H1 (cell line): ENCODE measurements around the gene DLK2. TPM values are rescaled to one million over a fixed set of nuclear protein-coding genes. Genes with fewer than 3 reads are reported as not detected.
A peak's percentile ranks its signal among the peaks of the same experiment; 100 is the strongest.

Experiments used
- CTCF ChIA-PET: fragments of 300-600 bp; sonication (Branson Sonifier 250); formaldehyde crosslinking; loops from one replicate; lab custom pipeline; 2021; ENCODE audit not compliant: partially characterized antibody; lab: Charles Lee
- POLR2A ChIA-PET: fragments of 300-600 bp; sonication (Branson Sonifier 250); formaldehyde crosslinking; loops from one replicate; lab custom pipeline; 2021; ENCODE audit warnings: inconsistent platforms; ENCODE audit not compliant: partially characterized antibody; lab: Charles Lee
- DNase-seq, 2 experiments: peaks; one replicate each; pipeline versions ENCODE4 v3.0.0 to v3.0.0-alpha.2; 2010 to 2022; ENCODE audit warnings: low spot score in 2 of 2, low read depth in 1 of 2, mixed read lengths in 1 of 2
- FAIRE-seq: peaks from 2 replicates; lab custom pipeline; 2011; peaks lifted over from hg19 to GRCh38; lab: Jason Lieb, UNC
- H2AFZ ChIP-seq: 2 replicates; pipeline ENCODE4 v1.8.1; 2012; ENCODE audit warnings: low read length, inconsistent platforms
- H2AK5ac ChIP-seq: 2 replicates; pipeline ENCODE4 v1.6.1; 2013; ENCODE audit warnings: low read depth, low read length
- H2BK120ac ChIP-seq: replicated peaks from 2 replicates; pipeline ENCODE3; 2013; ENCODE audit warnings: low read depth, low read length, inconsistent platforms
- H2BK12ac ChIP-seq: 2 replicates; pipeline ENCODE4 v1.6.1; 2013; ENCODE audit warnings: low read depth, low read length
- H2BK15ac ChIP-seq: 2 replicates; pipeline ENCODE4 v1.6.1; 2013; ENCODE audit warnings: low read length
- H2BK20ac ChIP-seq: 2 replicates; pipeline ENCODE4 v1.6.1; 2013; ENCODE audit warnings: low read length
- H2BK5ac ChIP-seq: 2 replicates; pipeline ENCODE4 v1.6.1; 2013; ENCODE audit warnings: low read depth, low read length
- H3K14ac ChIP-seq: 2 replicates; pipeline ENCODE4 v1.6.1; 2013; ENCODE audit warnings: inconsistent platforms; ENCODE audit not compliant: insufficient read length
- H3K18ac ChIP-seq: 2 replicates; pipeline ENCODE4 v1.6.1; 2013; ENCODE audit warnings: low read length; ENCODE audit errors: extremely low read depth
- H3K23ac ChIP-seq: 2 replicates; pipeline ENCODE4 v1.6.1; 2013; ENCODE audit warnings: inconsistent platforms; ENCODE audit not compliant: insufficient read length
- H3K23me2 ChIP-seq: 2 replicates; pipeline ENCODE4 v1.6.1; 2013; ENCODE audit warnings: low read depth, low read length
- H3K27ac ChIP-seq: 2 replicates; pipeline ENCODE4 v1.6.1; 2011; ENCODE audit warnings: low read depth, low read length, inconsistent platforms
- H3K27me3 ChIP-seq, 4 experiments: replicated peaks in 1 of 4; 1 replicate in 1 of 4; 2 replicates in 3 of 4; pipeline versions ENCODE4 v1.6.1 to v1.8.1; 2011 to 2013; ENCODE audit warnings: low read length in 3 of 4, mild to moderate bottlenecking in 3 of 4, inconsistent platforms in 2 of 4, mixed read lengths in 2 of 4, moderate library complexity in 1 of 4; ENCODE audit not compliant: control insufficient read depth in 3 of 4, insufficient read depth in 3 of 4; ENCODE audit errors: extremely low read depth in 1 of 4
- H3K36me3 ChIP-seq, 4 experiments: 2 replicates each; pipeline versions ENCODE4 v1.6.1 to v1.8.1; 2011 to 2013; ENCODE audit warnings: mild to moderate bottlenecking in 4 of 4, low read length in 3 of 4, moderate library complexity in 2 of 4, control low read depth in 1 of 4, inconsistent platforms in 1 of 4; ENCODE audit not compliant: insufficient read depth in 4 of 4, control insufficient read depth in 2 of 4
- H3K4ac ChIP-seq: replicated peaks from 2 replicates; pipeline ENCODE3; 2013; ENCODE audit warnings: low read length, low read depth, mixed read lengths, inconsistent platforms; ENCODE audit not compliant: insufficient read length
- H3K4me1 ChIP-seq, 4 experiments: replicated peaks in 1 of 4; 1 replicate in 1 of 4; 2 replicates in 3 of 4; pipeline versions ENCODE4 v1.6.1 to v1.8.1; 2011 to 2013; ENCODE audit warnings: low read length in 3 of 4, inconsistent platforms in 2 of 4, mixed read lengths in 1 of 4; ENCODE audit not compliant: insufficient read depth in 4 of 4, control insufficient read depth in 3 of 4
- H3K4me2 ChIP-seq, 2 experiments: 2 replicates each; pipeline versions ENCODE4 v1.6.1 to v1.8.1; 2011 to 2013; ENCODE audit warnings: low read depth in 2 of 2, low read length in 2 of 2, control low read depth in 1 of 2, inconsistent platforms in 1 of 2, mild to moderate bottlenecking in 1 of 2; ENCODE audit not compliant: insufficient read depth in 1 of 2
- H3K4me3 ChIP-seq, 4 experiments: fragments of 200-600, 300-600 bp in 1 of 4; sonication (generic), shearing (Covaris generic), sonication (Bioruptor Twin) in 1 of 4; 2 replicates each; pipeline versions ENCODE4 v1.5.1 to v1.8.1; 2011 to 2016; ENCODE audit warnings: low read length in 4 of 4, low read depth in 3 of 4, control low read depth in 2 of 4, inconsistent platforms in 2 of 4, mild to moderate bottlenecking in 2 of 4, mixed read lengths in 1 of 4, moderate library complexity in 1 of 4; ENCODE audit not compliant: insufficient read depth in 2 of 4; ENCODE audit errors: extremely low read depth in 1 of 4
- H3K56ac ChIP-seq: replicated peaks from 2 replicates; pipeline ENCODE3; 2013; ENCODE audit warnings: low read depth, mild to moderate bottlenecking, mixed read lengths, low read length, inconsistent platforms; ENCODE audit not compliant: insufficient read length
- H3K79me1 ChIP-seq: 2 replicates; pipeline ENCODE4 v1.6.1; 2013; ENCODE audit warnings: low read depth, low read length, control low read depth
- H3K79me2 ChIP-seq, 2 experiments: 2 replicates each; pipeline versions ENCODE4 v1.6.1 to v1.8.1; 2012 to 2013; ENCODE audit warnings: low read length in 2 of 2, mild to moderate bottlenecking in 2 of 2, inconsistent platforms in 1 of 2; ENCODE audit not compliant: insufficient read depth in 2 of 2, control insufficient read depth in 1 of 2
- H3K9ac ChIP-seq, 4 experiments: replicated peaks in 1 of 4; 1 replicate in 1 of 4; 2 replicates in 3 of 4; pipeline versions ENCODE4 v1.6.1 to v1.8.1; 2011 to 2013; ENCODE audit warnings: low read depth in 3 of 4, low read length in 3 of 4, control low read depth in 2 of 4, mild to moderate bottlenecking in 2 of 4, moderate library complexity in 2 of 4, inconsistent platforms in 1 of 4; ENCODE audit errors: extremely low read depth in 1 of 4
- H3K9me3 ChIP-seq, 2 experiments: 2 replicates each; pipeline versions ENCODE4 v1.6.1 to v1.8.1; 2012 to 2013; ENCODE audit warnings: mild to moderate bottlenecking in 2 of 2, moderate library complexity in 2 of 2, control low read depth in 1 of 2, inconsistent platforms in 1 of 2, low read depth in 1 of 2, low read length in 1 of 2, mixed read lengths in 1 of 2; ENCODE audit not compliant: insufficient read depth in 2 of 2
- H4K20me1 ChIP-seq, 2 experiments: replicated peaks in 1 of 2; 2 replicates each; pipeline versions ENCODE3 to v1.8.1; 2011 to 2013; ENCODE audit warnings: inconsistent platforms in 2 of 2, low read length in 2 of 2, mild to moderate bottlenecking in 1 of 2; ENCODE audit not compliant: insufficient read depth in 2 of 2, control insufficient read depth in 1 of 2
- H4K5ac ChIP-seq: 2 replicates; pipeline ENCODE4 v1.6.1; 2013; ENCODE audit warnings: low read length, low read depth, mixed read lengths, inconsistent platforms; ENCODE audit not compliant: insufficient read length
- H4K8ac ChIP-seq: 2 replicates; pipeline ENCODE4 v1.8.0; 2013; ENCODE audit warnings: mild to moderate bottlenecking, moderate library complexity, low read length, inconsistent platforms; ENCODE audit not compliant: insufficient read depth; ENCODE audit errors: extremely low read depth
- H4K91ac ChIP-seq: replicated peaks from 2 replicates; pipeline ENCODE3; 2013; ENCODE audit warnings: low read length, mixed read lengths, inconsistent platforms; ENCODE audit not compliant: insufficient read length
- CTCF ChIP-seq, 3 experiments: IDR thresholded peaks; 1 replicate in 2 of 3; 2 replicates in 1 of 3; pipeline versions ENCODE4 v1.5.1 to v1.6.1; 2011; ENCODE audit warnings: low read length in 3 of 3, mild to moderate bottlenecking in 3 of 3, inconsistent platforms in 2 of 3, low read depth in 1 of 3, moderate library complexity in 1 of 3; ENCODE audit not compliant: insufficient read depth in 1 of 3; ENCODE audit errors: control extremely low read depth in 1 of 3
- E2F6 ChIP-seq: IDR thresholded peaks from 2 replicates; pipeline ENCODE4 v1.6.1; 2012; ENCODE audit warnings: inconsistent platforms
- EP300 ChIP-seq, 2 experiments: IDR thresholded peaks; 1 replicate in 1 of 2; 2 replicates in 1 of 2; pipeline ENCODE4 v1.6.1; 2011 to 2012; ENCODE audit warnings: low read depth in 2 of 2, low read length in 2 of 2, mild to moderate bottlenecking in 2 of 2, borderline replicate concordance in 1 of 2, inconsistent platforms in 1 of 2, moderate library complexity in 1 of 2
- MAX ChIP-seq: IDR thresholded peaks from 2 replicates; pipeline ENCODE4 v1.6.1; 2012; ENCODE audit warnings: inconsistent platforms
- RBBP5 ChIP-seq: IDR thresholded peaks from 2 replicates; pipeline ENCODE4 v1.7.1; 2012; ENCODE audit warnings: low read depth, mild to moderate bottlenecking, inconsistent platforms, low read length, moderate library complexity, borderline replicate concordance
- TCF12 ChIP-seq: IDR thresholded peaks from 2 replicates; pipeline ENCODE4 v1.6.1; 2011; ENCODE audit warnings: low read depth, mild to moderate bottlenecking, low read length
- WGBS, 2 experiments: shearing (Covaris generic) in 1 of 2; methylation state at CpG; one replicate each; pipeline versions ENCODE4 v1.1.6 to v1.1.7; 2013 to 2015; ENCODE audit warnings: low lambda C conversion rate in 2 of 2, mixed read lengths in 2 of 2, inconsistent platforms in 1 of 2, low coverage in 1 of 2, missing lambda C conversion rate in 1 of 2; ENCODE audit not compliant: insufficient replicate concordance in 2 of 2, insufficient coverage in 1 of 2, insufficient read length in 1 of 2; ENCODE audit errors: extremely low coverage in 1 of 2, missing lambda C conversion rate in 1 of 2; 5-methylcytosine and 5-hydroxymethylcytosine counted together
- polyA plus RNA-seq, 7 experiments: library from polyadenylated mRNA; depleted of rRNA in 3 of 7; stranded (reverse) in 5 of 7; unstranded in 2 of 7; fragments of >200 nt in 5 of 7; fragments of 200-250 nt in 2 of 7; gene quantifications; 1 replicate in 5 of 7; 2 replicates in 1 of 7; 4 replicates in 1 of 7; pipeline versions ENCODE4 v1.2.1 to v1.2.3, GENCODE V29; 2011 to 2013; ENCODE audit warnings: missing spikeins in 2 of 7, mixed read lengths in 2 of 7
- total RNA-seq: library from RNA; stranded (reverse); fragmentation: NEBNext Ultra II Directional; extraction: Animal tissue kit (Norgen Biotek cat#: 25700); gene quantifications from 2 replicates; pipeline ENCODE4 v1.2.1, GENCODE V29; 2021

The DLK2 gene
- total and polyA plus RNA-seq, 2 of the 8 experiments (the other 6 are each of a cell fraction or from before 2014, with no cell fraction given): 0.37 to 0.80 TPM

GRCh38 chr6:43489277-43490072 is 34.1 kb upstream of the DLK2 start:
- 0 out of 8 replicates have a peak, but pooled peaks cover 0 to 3% (median 0%) of the 10 kb centered on the region in 4 experiments for H3K36me3 ChIP-seq
- TF ChIP-seq RBBP5: no peak
- TF ChIP-seq E2F6: no peak
- no peak for TF ChIP-seq EP300 (IDR thresholded peaks at IDR 0.05; ENCODE audit: borderline replicate concordance in 1 of 2, low read depth in 2 of 2, low read length in 2 of 2)
- no peak for TF ChIP-seq TCF12
- TF ChIP-seq CTCF (IDR thresholded peaks at IDR 0.05; ENCODE audit: control extremely low read depth in 1 of 3, insufficient read depth in 1 of 3, low read depth in 1 of 3, low read length in 3 of 3): no peak
- no peak for TF ChIP-seq MAX
- no peak overlapping the region for H2AK5ac ChIP-seq
- H3K9me3 ChIP-seq: no peaks in the 10 kb centered on the region
- no peaks in the 10 kb centered on the region for H3K23me2 ChIP-seq
- H4K5ac ChIP-seq: no peak overlapping the region
- H4K91ac ChIP-seq: no peak overlapping the region
- H3K4me2 ChIP-seq: no peak overlapping the region
- no peak overlapping the region for H3K56ac ChIP-seq
- ChIA-PET POLR2A (interaction anchor here (0.7 to 4.1 kb wide), 9 partner anchors 10 to 62 kb away, joined by 3 to 19 read pairs (median 5); partner anchors contain the start of genes ABCC10, LRRC73 and TJAP1), CTCF (interaction anchor here (0.9 to 32.9 kb wide), 5 partner anchors 6 to 155 kb away, joined by 3 to 536 read pairs (median 495); partner anchors contain the start of genes DLK2, LRRC73 and TJAP1)
- no peak overlapping the region for H2BK20ac ChIP-seq
- no peak overlapping the region for H2AFZ ChIP-seq
- no peak overlapping the region for H3K18ac ChIP-seq
- no peaks in the 10 kb centered on the region for H3K27me3 ChIP-seq
- no peak for DNase-seq
- H2BK5ac ChIP-seq: no peak overlapping the region
- no peak overlapping the region for H3K4ac ChIP-seq
- H3K9ac ChIP-seq: 0 out of 7 replicates have a peak overlapping the region, but pooled peaks of 1 of the 4 experiments have one; percentile 1
- H3K79me2 ChIP-seq: peaks cover 0 to 64% of the 10 kb centered on the region in 2 experiments; a peak in 3 of 4 replicates
- H2BK120ac ChIP-seq: no peak overlapping the region
- no peak overlapping the region for H3K14ac ChIP-seq
- no peak overlapping the region for H3K23ac ChIP-seq
- no peak for FAIRE-seq
- H2BK15ac ChIP-seq: no peak overlapping the region
- WGBS, 2 experiments: 87% methylated on average over 12 of the region's 12 CpGs; no CpG with 5 or more reads in 1 of the 2 experiments
- H2BK12ac ChIP-seq: no peak overlapping the region
- peak overlapping the region; percentile 28; the same call in 1 of the 2 replicates for H4K8ac ChIP-seq
- H3K4me3 ChIP-seq: no peak overlapping the region
- peaks cover 18 to 38% of the 10 kb centered on the region in 2 experiments for H4K20me1 ChIP-seq
- H3K79me1 ChIP-seq: peaks cover 30% of the 10 kb centered on the region
- no peak overlapping the region for H3K27ac ChIP-seq
- H3K4me1 ChIP-seq: peaks cover 3 to 10% (median 6%) of the 10 kb centered on the region in 4 experiments; a peak in 3 of 7 replicates
